ENCODE measurements around the gene POLN.
"Not testable (repeated sequence)": the region's sequence is repeated elsewhere in the genome, so short reads cannot be mapped to it uniquely, and the experiment has no call there.

POLN gene

DNA sequence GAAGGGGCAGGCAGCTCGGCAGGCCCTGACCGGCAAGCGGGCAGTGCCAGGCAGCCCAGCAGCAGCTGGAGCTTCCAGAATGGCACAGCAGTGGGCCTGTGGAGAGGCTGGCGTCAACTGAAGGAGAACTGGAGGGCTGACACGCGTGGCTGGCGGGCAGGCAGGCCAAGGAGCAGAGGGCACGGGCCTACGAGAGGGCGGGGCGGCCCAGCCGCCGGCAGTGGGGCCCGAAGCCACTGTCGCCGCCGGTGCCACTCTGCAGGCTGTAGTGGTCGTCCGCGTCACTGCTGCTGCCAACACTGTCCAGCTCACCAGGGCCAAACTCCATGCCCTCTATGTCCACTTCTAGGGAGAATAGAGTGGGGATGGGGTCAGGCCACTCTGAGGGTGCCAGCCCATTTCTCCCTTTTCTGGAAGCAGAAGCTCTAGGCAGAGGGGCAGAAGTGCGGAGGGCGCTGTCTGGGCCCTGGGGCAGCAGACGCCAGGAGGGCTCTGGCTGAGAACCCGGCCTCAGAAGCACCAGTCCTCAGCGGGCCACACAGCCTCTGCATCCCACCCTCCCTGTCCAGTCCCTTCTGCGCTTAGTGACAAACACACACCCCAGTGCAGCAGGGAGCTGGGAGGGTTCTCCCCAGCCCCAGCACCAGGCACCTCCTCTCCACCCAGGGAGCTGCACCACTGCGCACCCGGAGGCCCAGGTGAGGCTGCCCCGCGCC, 8.6 kb upstream of the POLN start:
- peak; percentile 15 for DNase-seq

DNA sequence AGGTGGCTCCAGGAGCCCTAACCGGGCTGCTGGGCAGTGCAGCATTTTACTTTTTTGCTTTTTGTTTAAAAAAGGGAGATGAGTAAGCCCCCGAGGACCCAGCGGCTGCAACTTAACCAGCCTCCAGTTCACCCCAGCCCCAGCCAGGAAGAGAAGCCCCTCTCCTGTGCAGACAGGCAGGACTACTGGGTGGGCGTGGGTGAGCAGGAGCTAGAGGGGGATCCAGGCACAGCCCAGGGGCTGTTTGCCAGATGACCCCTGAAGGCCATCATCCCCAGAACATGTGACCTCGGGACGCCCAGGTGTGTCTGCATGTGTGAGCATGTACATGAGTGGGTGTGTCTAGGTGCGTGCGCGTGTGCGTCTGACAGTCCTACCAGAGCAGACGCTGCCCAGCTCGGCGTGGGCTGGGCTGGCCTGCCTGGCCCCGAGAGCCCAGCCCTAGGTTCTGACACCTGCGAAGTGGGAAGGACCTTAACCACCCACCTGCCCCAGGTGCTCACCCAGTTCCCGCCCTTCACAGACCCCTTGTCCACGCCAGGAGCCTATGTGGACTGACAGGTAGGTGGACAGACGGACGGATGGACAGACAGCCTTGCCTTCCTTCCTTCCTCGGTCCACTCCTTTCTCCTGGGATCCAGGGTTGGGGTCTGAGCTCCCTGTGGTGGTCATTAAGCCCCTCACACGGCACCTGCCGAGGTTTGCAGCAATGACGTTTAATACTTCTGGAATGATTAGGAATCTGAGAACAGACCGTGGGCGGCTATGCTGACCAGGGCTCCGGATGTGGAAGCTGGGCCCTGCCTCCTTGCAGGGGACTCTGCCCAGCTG, 7.8 kb upstream of the POLN start:
- DNase-seq, result peak; percentile 15

DNA sequence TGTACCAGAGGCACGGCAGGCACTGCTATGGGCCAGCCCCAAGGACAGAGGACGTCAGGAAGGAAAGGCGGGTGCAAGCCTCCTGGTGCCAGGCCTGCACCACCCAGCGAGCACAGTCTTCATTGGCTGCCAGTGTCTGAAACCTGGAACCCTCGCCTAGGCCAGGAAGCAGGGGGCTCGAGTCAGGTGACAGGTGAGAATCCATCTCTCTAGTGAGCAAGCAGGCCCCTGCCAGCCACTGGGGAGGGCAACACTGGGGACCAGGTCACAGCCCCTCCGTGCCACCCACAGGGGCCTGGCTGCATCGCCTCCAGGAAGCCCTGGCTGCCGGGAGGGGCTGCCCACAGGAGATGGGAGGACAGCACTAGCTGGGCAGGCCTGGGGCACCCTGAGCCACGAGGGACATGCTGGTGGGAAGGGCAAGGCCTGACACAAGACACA, 6.9 kb upstream of the POLN start:
- peak; percentile 11 for DNase-seq

DNA sequence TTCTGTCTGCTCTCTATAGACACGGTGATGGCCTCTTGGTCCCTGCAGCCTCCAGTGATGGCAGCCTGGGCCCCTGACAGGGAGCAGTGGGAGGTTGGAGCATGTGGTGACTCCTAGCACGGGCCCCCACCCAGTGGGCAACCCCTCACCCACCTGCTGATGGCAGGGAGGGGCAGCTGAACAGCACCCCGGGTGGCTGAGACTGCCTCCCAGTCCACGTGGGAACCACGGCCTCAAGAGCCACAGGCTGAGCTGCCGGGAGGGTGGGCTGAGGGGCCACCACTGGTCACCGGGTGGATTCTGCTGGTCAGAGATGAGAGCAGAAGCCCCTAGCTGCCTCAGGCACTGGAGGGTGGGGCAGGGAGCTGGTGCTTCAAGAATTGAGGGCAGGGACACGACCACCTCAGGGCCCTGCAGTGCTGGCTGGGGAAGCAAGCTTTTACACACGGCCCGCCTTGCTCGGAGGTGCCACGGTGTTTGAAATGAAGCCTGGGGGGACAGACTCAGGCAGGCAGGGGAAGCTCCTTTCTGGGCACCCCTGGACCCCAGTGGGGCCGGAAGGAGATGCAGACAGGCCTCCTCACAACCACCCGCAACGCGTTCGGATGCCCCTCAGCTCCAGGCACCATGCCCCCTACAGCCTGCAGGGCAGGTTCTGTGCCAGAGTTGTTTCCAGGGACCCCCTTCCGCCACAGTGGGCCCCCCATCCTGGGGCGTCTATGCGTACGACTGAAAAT, 6.3 kb upstream of the POLN start:
- DNase-seq, result peak; percentile 14

DNA sequence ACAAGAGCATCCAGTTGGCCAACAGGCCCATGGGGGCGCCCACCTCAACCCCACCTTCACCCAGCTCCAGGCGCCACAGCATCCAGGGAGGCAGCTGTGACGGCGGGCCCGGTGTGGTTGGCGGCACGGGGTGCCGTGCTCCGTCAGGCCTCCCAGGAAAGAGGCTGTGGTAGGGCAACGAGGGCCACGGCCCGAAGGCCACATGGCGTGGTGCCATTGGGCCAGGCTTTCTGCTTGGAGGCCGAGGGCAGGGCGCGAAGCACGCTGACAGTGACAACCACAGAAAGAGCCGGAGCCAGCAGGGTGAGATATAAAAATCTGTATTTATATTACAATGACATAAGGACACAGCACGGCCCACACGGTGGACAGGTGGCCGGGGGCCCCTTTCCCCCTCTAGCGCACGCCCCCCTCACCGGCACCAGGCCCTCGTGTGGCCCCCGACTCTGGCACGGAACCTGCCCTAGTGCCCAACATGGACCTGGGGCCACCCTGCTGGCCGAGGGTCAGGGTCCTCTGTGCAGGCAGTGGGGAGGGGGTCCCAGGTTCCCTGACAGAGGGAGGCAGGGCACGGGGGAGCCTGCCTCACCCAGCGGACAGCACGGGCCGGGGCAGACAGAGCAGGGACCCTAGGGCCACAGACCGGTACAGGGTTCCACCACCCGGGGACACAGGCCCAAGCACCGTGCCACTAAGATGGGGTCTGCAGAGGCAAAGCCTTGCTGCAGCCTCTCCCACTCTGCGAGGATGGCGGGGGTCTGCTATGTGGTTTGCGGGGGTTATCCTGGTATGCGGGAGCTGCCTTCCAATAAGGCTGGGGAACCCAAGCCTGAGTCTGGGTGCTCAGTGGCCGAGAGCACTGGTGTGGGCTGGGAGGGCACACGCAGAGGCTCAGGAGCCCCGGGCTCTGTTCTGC, 5.5 kb upstream of the POLN start:
- peak; percentile 15 for DNase-seq

DNA sequence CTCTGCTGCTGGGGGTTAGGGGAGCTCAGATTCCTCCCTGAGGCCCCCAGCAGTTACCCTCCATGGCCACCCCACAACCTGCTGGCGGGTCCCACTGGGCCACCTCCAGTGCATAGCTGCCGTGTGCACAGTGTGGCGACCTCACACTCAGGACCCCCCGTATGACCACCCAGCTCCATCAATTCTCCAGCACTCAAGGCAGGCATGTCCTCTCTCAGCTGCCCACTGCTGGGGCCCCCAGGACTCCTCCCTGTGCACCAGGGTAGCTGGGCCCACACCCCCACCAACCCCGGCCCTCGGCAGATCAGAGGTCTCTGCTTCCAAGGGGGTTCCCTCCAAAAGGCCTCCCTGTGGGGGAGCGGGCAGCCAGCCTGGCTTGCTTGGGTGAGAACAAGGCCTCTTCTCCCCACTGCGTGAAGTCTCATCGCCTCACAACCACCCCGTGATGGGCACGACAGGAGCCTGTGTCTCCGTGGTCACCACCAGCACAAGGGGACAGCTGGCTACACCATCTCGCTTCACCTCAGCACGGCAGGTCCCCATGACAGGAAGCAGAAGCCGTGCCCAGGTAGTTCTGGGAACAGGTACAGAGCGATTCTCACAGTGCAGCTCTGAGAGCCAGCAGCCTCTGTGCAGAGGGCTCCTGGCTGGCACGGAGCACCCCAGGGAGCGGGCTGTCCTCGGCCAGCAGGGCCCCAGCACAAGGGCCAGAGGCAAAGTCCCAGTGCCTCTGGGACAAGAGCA, 4.6 kb upstream of the POLN start:
- DNase-seq, result peak; percentile 15

DNA sequence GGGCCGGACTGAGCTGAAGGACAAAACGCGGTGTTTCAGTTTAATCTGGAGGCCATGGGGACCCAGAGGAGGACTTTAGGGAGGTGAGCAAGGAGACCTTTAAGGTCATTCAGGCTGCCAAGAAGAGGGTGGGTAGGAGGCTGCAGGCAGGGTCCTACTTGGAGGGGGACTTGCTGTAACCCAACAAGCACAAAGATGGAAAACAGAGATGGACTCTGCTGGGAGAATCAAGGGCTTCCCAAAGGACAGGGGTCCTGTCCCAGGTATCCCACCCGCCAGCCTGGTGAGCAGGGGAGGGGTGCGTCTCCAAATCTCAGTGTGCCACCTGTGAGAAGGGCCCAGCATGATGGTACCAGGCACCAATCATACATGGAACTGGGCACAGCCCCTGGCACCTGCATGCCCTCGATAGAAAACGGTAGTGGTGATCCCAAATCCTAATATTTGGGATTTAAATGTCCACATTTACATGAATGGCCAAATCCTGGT, 3.9 kb upstream of the POLN start:
- DNase-seq, result peak; percentile 7

DNA sequence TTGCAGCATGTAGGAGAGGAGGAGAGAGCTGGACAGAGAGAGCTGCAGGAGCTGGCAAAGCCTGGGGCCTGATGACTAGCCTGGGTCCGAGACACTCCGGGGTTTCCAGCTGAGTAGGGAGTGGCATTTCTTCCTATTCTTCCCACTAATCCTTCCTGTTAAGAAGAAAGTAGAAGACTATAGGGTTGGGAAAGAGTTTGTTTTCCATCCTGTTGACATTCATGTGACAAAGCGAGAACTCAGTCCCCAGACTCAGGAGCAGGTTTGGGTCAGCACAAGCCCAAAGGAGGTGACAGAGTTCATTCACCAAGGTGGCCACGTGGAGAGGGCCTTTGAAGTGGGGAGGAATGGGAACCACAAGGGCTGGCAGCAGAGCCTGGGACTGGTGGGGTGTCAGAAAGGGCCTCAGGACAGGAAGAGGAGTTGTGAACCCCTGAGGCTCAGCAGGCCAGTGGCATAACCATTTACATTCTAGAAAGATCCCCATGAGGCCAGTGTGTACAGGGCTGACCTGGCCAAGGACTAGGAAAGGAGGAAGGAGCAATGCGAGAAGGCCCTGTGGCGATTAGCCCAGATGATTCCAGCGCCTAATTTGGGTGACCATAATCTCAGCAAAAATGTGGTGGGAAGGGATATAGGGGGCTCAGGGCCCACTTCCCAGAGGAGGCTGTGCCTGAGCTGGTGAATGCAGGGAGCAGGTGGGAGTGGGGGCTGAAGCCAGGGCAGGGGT, 3.3 kb upstream of the POLN start:
- DNase-seq, result no peak

DNA sequence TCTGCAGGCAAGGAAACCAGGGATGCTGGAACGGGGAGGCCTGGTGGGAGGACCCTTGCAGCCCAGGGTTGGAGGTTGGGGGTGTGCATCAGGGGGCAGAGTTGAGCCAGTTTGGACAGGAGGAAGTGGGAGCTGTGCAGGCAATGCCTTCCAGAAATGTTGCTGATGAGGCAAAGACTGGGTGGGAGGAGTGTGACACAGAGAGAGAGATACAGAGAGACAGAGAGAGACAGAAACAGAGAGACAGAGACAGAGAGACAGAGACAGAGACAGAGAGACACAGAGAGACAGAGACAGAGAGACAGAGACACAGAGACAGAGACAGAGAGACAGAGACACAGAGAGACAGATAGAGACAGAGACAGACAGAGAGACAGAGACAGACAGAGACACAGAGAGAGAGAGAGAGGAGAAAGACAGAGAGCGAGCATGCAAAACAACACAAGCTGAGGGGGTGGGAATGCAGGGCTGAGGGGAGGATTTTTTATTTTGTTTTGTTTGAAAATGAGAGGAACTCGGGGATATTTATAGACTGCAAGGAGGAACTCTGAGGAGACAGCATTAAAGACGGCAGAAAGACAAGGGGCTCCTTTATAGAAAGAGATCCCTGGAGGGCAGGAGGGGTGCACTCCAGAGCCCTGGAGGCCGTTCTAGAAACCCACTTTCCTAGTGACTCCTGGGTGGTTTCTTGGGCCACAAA, 1.9 kb upstream of the POLN start:
- no peak for DNase-seq

DNA sequence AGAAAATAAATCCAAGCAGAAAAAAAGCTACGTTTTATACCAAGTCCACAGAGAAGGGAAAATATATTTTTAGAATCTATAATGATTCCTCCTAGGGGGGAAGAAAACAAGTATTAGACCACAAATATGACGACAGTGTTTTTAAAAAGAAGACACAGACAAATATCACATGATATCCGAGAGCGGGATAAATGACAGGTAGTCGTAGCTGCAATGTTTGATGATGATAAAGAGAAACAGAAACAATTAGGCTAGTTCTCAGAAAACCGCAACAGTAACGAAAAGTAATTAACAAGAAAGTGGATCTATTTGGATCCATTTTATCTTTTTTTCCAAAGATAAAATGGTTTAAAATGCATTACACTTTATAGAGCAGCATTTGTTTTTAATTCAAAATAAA, 918 bp downstream of the POLN start:
- DNase-seq, result no peak

DNA sequence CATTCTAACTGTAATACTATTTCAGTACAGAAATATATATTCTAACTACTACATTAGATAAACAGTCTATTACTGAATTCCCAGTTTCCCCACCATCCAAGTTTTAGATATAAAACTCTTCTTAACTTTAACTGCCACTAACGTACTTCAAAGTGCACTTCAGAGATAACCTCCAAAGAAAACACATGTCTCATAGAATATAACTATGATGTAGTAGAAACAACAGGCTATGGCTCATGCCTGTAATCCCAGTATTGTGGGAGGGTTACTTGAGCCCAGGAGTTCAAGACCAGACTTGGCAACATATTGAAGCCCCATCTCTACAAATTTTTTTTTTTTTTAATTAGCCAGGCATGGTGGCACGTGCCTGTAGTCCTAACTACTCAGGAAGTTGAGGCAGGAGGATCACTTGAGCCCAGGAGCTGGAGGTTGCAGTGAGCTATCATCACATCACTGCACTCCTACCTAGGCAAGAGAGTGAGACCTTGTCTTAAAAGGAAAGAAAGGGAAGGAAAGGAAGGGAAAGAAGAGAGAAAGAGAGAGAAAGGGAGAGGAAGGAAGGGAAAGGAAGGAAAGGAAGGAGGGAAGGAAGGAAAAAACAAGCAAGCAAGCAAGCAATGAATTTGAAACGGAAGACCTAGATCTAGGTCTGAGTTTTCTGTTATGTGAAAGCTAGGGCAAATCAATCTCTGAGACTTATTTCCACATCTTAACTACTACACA, 4.8 kb downstream of the POLN start:
- DNase-seq, result no peak

DNA sequence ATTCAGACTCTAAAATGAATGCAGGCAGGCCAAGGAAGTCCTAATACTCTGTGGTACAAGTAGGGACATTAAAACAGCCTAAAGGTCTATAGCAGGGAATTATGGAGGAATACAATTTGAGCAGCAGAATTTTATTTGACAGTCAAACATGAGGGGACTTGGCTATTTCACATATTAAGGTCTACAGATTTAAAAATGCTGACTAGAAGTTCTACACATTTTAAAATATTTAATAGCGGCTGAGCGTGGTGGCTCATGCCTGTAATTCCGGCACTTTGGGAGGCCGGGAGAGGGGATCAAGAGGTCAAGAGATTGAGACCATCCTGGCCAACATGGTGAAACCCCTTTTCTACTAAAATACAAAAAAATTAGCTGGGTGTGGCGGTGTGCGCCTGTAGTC, 10.8 kb downstream of the POLN start:
- no peak for DNase-seq

DNA sequence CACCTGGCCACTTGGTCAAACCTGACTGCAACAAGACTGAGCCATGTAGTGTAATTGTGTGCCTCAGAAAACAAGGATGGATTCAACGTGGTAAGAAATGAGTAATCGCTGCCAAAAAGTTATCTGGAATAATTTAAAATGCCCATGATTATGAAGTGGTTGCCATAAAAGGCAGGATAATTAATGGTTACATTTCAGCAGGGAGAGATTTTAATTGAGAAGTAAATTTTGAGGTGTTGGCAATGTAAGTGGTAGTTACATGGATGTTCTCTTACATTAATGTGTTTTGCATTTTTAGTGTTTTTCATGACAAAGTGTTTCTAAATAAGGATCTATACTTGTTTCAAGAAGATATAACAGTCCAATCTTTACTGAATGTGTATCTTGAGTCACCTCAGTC, 15.7 kb downstream of the POLN start:
- no peak for DNase-seq

DNA sequence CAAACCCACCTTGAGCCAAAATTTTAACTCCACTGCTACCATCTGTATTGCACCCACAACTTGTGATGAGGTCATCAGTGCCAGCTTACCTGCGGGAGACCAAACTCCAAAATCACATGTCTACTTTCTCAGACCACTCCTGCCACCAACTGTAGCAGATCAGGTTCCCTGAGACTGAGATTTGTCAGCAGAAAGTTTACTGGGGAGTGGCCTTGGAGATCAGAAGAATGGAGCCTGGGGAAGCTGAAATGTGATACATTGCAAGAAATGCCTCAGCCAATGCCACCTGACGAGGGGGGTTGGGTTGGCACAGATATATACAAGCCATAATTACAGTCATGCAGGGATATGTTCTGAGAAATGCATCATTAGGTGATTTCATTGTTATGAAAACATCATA, 19.1 kb downstream of the POLN start:
- no peak for DNase-seq

DNA sequence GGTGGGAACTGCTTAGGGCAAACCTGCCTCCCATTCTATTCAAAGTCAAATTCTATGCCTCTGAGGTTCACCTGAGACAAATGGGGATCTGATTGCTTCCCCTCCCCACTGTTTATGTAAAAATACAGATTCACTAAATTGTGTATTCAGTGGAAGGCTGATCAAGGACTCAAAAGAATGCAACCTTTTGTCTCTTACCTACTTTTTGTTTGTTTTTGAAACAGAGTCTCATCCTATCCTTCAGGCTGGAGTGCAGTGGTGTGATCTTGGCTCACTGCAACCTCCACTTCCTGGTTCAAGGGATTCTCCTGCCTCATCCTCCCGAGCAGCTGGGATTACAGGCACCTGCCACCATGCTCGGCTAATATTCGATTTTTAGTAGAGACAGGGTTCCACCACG, 20.5 kb downstream of the POLN start:
- not testable (repeated sequence) for DNase-seq

DNA sequence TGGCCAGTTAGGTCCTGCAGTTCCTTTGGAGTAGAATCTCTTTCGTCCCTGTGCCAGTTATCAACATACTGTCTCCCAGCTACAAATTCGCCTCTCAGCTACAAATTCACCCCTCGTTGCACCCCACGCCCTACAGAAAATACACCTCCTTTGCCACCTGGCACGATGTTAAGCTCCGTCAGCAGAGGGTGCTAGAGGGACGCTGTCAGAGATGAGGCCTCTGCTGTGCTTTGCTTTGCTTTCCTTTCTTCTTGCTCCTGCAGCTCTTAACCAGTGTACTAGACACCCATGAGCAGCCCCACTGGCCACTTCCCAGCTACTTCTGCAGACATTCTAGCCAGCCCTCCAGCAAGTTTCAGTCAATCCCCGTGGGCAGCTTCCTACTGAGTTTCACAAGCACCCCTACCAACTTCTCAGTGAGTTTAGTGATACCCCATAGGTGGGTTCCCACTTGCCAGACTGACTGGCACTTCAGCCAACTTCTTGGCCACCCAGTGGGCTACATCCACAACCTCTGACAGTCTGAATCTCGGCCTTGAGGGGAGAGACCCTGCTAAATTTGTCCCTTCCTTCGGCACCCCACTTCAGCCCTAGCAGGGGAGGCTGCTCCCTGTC, 21.8 kb downstream of the POLN start:
- peak; percentile 74 for DNase-seq

DNA sequence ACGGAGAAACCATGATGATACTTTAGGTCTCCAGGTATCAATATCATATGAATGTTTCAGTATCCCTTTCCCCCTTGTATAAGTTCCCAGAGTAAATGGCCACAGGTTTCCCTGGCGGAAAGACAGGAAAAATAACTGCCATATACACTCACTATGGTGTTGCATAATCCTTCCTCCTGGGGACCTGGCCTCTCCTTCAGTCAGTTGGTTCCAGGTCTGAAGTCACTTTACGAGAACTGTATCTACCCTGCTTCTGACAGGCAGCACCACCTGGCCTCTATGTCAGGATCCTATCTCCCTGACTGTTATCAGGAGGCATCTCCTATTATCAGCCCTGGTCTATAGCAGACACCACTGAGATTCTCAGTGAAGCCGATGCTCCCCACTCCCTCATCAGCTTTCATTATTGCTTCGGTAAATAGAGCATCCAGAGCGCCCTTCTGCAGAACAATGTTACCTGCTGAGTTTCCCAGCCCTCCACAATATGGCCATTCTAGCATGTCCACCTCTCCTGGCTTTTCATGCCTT, 22.6 kb downstream of the POLN start:
- DNase-seq, result no peak

DNA sequence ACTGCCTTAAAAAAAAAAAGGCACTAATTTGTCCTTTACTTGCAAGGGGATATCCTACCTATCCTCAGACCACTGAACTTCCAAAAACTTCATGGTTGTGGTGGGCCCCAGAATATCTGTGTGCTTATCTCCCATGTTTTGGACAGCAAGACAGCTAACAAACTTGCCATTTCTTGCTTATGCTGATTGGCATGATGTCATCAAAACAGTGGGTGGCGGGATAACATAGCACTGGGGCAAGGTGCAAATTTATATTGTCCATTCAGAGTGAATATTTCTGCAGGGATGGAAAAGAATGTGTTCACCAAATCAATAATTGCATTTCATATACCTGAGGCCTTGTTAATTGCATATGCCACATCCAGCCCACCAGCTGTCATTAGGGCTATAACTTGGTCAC, 23.5 kb downstream of the POLN start:
- no peak for DNase-seq

DNA sequence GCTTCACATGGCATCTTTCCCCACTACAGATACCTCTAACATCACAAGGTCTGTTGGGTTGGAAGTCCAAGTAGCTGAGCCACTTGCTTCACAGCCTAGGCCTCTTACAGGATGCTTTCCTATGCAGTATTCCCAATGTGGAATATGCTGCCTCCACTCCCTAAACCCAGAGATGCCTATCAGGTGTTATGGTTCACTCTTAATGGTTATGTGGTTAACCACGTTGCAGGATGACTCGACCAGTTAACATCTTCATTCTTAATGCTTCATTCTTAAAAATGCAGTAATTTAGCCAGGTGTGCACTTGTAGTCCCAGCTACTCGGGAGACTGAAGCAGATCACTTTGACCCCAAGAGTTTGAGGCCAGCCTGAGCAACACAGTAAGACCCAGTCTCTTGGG, 24.2 kb downstream of the POLN start:
- DNase-seq, result no peak

Data from CD4-positive, alpha-beta T cell treated with Interleukin-15 for 1 hour (primary cell).